Activated CD8-positive, alpha-beta memory T cell treated with anti-CD3 and anti-CD28 coated beads for 48 hours (primary cell): ENCODE results near the gene ADAMTSL1.

Experiments
- DNase-seq, 3 experiments: peaks; one replicate each; pipeline ENCODE4 v3.0.0-alpha.2; 2020; ENCODE audit warnings: low read depth in 2 of 3, low spot score in 2 of 3

ADAMTSL1 gene

GRCh38 chr9:18473652-18474279 is at the start of gene ADAMTSL1:
ADAMTSL1 (plus strand) TSS chr9:18474153; CDS start chr9:18474233, 80 bp downstream.
- DNase-seq, result no peak

- no peak for DNase-seq
Observed at GRCh38 chr9:18427691-18428090, 46.3 kb upstream of the ADAMTSL1 start.

- no peak for DNase-seq
Observed at GRCh38 chr9:18428661-18429060, 45.3 kb upstream of the ADAMTSL1 start.

- DNase-seq, result no peak
Observed at GRCh38 chr9:18429070-18429469, 44.9 kb upstream of the ADAMTSL1 start.

GRCh38 chr9:18433620-18434019 is 40.3 kb upstream of the ADAMTSL1 start:
- DNase-seq, result no peak

- no peak for DNase-seq
Observed at GRCh38 chr9:18437315-18438201, 36.4 kb upstream of the ADAMTSL1 start.

GRCh38 chr9:18438300-18438925 is 35.5 kb upstream of the ADAMTSL1 start:
- no peak for DNase-seq

GRCh38 chr9:18438951-18439350 is 35.0 kb upstream of the ADAMTSL1 start:
- DNase-seq, result no peak

GRCh38 chr9:18441261-18441660 is 32.7 kb upstream of the ADAMTSL1 start:
- DNase-seq, result no peak

- peak in 1 of 3 experiments; percentile 10 for DNase-seq
Observed at GRCh38 chr9:18442629-18443491, 31.1 kb upstream of the ADAMTSL1 start.

GRCh38 chr9:18447131-18447530 is 26.8 kb upstream of the ADAMTSL1 start:
- DNase-seq, result no peak

- no peak for DNase-seq
Observed at GRCh38 chr9:18447541-18447940, 26.4 kb upstream of the ADAMTSL1 start.

GRCh38 chr9:18448101-18448500 is 25.9 kb upstream of the ADAMTSL1 start:
- DNase-seq, result no peak

GRCh38 chr9:18451406-18451805 is 22.5 kb upstream of the ADAMTSL1 start:
- no peak for DNase-seq

GRCh38 chr9:18452276-18452675 is 21.7 kb upstream of the ADAMTSL1 start:
- DNase-seq, result no peak

GRCh38 chr9:18456624-18457237 is 17.2 kb upstream of the ADAMTSL1 start:
- DNase-seq, result no peak

GRCh38 chr9:18457510-18457909 is 16.4 kb upstream of the ADAMTSL1 start:
- no peak for DNase-seq

- DNase-seq, result no peak
Observed at GRCh38 chr9:18459962-18460584, 13.9 kb upstream of the ADAMTSL1 start.

- DNase-seq, result no peak
Observed at GRCh38 chr9:18461496-18461895, 12.5 kb upstream of the ADAMTSL1 start.

GRCh38 chr9:18463991-18464390 is 10.0 kb upstream of the ADAMTSL1 start:
- no peak for DNase-seq
